ENCODE data around the gene MOB1B. TPM values are rescaled to one million over a fixed set of nuclear protein-coding genes. Genes with fewer than 3 reads are reported as not detected.

The MOB1B gene
- total and polyA plus RNA-seq, 2 of the 13 experiments (the other 11 are each of a cell fraction or from before 2014, with no cell fraction given), result 3.9 to 4.0 TPM

DNA sequence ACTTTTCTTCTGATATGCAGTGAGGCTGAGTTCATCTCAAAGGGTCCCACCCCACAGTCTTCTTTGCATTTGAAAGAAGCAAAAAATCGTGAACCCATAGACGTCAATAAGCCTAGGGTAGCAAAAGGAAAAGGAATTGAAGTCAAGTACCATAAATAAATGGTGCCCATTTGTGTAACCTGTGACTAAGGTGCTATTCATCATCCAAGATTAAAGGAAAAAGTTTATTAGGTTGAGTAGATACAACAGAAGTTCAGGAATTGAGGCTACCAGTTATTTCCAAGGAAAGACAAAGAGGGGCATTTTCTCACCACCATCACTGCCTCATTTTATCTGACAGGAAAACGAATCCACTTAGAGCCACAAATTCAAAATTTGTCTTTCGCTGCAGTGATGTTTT lies 43.7 kb upstream of the MOB1B start (continued):
- TF ChIP-seq, protein P1, sequence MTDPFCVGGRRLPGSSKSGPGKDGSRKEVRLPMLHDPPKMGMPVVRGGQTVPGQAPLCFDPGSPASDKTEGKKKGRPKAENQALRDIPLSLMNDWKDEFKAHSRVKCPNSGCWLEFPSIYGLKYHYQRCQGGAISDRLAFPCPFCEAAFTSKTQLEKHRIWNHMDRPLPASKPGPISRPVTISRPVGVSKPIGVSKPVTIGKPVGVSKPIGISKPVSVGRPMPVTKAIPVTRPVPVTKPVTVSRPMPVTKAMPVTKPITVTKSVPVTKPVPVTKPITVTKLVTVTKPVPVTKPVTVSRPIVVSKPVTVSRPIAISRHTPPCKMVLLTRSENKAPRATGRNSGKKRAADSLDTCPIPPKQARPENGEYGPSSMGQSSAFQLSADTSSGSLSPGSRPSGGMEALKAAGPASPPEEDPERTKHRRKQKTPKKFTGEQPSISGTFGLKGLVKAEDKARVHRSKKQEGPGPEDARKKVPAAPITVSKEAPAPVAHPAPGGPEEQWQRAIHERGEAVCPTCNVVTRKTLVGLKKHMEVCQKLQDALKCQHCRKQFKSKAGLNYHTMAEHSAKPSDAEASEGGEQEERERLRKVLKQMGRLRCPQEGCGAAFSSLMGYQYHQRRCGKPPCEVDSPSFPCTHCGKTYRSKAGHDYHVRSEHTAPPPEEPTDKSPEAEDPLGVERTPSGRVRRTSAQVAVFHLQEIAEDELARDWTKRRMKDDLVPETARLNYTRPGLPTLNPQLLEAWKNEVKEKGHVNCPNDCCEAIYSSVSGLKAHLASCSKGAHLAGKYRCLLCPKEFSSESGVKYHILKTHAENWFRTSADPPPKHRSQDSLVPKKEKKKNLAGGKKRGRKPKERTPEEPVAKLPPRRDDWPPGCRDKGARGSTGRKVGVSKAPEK (CRISPR knock-in tag; IDR thresholded peaks at IDR 0.05; ENCODE audit: borderline replicate concordance), result no peak
- TF ChIP-seq ZNF660 (CRISPR knock-in tag; IDR thresholded peaks at IDR 0.05; ENCODE audit: borderline replicate concordance, low read depth), result no peak
- TF ChIP-seq TEAD3 (CRISPR knock-in tag; optimal IDR thresholded peaks at IDR 0.05; ENCODE audit: borderline replicate concordance), result no peak
- TF ChIP-seq, protein P2, sequence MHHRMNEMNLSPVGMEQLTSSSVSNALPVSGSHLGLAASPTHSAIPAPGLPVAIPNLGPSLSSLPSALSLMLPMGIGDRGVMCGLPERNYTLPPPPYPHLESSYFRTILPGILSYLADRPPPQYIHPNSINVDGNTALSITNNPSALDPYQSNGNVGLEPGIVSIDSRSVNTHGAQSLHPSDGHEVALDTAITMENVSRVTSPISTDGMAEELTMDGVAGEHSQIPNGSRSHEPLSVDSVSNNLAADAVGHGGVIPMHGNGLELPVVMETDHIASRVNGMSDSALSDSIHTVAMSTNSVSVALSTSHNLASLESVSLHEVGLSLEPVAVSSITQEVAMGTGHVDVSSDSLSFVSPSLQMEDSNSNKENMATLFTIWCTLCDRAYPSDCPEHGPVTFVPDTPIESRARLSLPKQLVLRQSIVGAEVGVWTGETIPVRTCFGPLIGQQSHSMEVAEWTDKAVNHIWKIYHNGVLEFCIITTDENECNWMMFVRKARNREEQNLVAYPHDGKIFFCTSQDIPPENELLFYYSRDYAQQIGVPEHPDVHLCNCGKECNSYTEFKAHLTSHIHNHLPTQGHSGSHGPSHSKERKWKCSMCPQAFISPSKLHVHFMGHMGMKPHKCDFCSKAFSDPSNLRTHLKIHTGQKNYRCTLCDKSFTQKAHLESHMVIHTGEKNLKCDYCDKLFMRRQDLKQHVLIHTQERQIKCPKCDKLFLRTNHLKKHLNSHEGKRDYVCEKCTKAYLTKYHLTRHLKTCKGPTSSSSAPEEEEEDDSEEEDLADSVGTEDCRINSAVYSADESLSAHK (CRISPR knock-in tag; IDR thresholded peaks at IDR 0.05; ENCODE audit: borderline replicate concordance), result no peak
- TF ChIP-seq ZIK1 (CRISPR knock-in tag; IDR thresholded peaks at IDR 0.05; ENCODE audit: borderline replicate concordance, low read depth), result no peak
- TF ChIP-seq, protein P3, sequence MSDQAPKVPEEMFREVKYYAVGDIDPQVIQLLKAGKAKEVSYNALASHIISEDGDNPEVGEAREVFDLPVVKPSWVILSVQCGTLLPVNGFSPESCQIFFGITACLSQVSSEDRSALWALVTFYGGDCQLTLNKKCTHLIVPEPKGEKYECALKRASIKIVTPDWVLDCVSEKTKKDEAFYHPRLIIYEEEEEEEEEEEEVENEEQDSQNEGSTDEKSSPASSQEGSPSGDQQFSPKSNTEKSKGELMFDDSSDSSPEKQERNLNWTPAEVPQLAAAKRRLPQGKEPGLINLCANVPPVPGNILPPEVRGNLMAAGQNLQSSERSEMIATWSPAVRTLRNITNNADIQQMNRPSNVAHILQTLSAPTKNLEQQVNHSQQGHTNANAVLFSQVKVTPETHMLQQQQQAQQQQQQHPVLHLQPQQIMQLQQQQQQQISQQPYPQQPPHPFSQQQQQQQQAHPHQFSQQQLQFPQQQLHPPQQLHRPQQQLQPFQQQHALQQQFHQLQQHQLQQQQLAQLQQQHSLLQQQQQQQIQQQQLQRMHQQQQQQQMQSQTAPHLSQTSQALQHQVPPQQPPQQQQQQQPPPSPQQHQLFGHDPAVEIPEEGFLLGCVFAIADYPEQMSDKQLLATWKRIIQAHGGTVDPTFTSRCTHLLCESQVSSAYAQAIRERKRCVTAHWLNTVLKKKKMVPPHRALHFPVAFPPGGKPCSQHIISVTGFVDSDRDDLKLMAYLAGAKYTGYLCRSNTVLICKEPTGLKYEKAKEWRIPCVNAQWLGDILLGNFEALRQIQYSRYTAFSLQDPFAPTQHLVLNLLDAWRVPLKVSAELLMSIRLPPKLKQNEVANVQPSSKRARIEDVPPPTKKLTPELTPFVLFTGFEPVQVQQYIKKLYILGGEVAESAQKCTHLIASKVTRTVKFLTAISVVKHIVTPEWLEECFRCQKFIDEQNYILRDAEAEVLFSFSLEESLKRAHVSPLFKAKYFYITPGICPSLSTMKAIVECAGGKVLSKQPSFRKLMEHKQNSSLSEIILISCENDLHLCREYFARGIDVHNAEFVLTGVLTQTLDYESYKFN (CRISPR knock-in tag; conservative IDR thresholded peaks at IDR 0.05), result no peak
